NB4 (cell line): ENCODE results near the gene RASA3.

Experiments used
- CTCF ChIP-seq: IDR thresholded peaks from one replicate; pipeline ENCODE4 v1.5.1; 2012; ENCODE audit warnings: low read depth, low read length
- TF ChIP-seq, protein P1 (sequence below): IDR thresholded peaks from 2 replicates; pipeline ENCODE4 v1.6.1; 2011; ENCODE audit warnings: low read depth, low read length

GRCh38 chr13:114110091-114110829 is 22.2 kb downstream of the RASA3 start:
- TF ChIP-seq CTCF: peak; percentile 48
- TF ChIP-seq, protein P1, sequence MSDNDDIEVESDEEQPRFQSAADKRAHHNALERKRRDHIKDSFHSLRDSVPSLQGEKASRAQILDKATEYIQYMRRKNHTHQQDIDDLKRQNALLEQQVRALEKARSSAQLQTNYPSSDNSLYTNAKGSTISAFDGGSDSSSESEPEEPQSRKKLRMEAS: peak; percentile 91
